MV-4-11 (cell line): ENCODE data around the gene DYNLRB1.
"Not testable (repeated sequence)": the region's sequence is repeated elsewhere in the genome, so short reads cannot be mapped to it uniquely, and the experiment has no call there.

Experiments
- DNase-seq: peaks from one replicate; lab custom pipeline; 2025; lab: John Stamatoyannopoulos, UW

DYNLRB1 gene

DNA sequence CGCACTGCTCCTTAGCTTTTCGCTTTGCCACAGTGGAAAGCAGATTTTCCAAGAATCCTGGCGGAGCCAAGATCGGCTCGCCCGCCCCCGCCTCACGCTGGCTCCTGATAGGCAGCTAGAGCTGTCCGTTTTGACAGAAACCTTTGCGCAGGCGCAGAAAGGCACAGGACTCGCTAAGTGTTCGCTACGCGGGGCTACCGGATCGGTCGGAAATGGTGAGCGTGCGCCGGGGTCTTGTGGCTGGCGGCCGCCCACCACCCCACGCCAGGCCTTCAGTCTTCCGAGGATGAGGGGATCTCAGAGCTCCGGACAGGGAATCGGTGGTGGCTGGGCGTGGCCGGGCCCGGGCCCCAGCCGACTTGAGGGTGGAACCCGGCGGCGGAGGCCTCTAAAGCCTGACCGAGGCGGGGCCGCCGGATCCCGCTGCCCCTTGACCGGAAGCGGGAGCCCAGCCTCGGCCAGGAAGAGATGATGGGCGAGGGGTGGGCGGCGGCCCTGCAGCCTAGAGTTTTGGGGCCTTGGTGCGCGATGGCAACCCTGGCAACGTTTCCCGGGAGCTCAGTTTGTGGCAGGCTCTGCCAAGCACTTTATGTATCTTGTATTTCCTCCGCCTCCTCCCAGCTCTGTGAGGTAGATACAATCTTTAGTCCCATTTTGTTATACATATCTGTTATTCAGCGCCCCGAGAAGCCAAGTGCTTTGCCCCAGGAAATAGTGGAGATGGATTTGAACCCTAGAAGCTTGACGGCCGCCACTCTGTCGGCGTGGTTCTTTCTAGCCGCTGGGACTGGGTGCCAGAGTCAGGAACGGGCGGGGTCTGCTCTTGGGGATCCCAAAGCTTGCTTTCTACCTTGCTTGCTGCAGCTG lies at the start of gene DYNLRB1:
Gene DYNLRB1, plus strand, starts transcription at position 176 of the 867 bp plus-strand sequence. Its CDS starts 37 bp downstream, at position 213.
- DNase-seq, result peak; percentile 88

DNA sequence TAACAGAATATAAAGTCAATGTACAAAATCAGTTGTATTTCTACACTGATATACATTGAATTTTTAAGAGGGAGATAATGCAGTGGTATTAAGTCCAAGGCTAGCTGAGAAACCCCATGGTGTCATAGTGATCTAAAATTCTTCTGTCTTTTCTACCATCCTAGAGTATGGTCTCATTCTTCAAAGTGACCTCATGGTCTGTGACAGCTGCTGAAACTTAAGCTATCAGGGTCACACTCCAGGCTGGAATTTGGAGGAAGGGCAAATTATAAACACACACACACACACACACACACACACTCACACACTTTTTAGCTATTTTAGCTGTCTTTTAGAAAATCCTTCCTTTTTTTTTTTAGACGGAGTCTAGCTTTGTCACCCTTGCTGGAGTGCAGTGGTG lies 47.3 kb upstream of the DYNLRB1 start:
- no peak for DNase-seq

DNA sequence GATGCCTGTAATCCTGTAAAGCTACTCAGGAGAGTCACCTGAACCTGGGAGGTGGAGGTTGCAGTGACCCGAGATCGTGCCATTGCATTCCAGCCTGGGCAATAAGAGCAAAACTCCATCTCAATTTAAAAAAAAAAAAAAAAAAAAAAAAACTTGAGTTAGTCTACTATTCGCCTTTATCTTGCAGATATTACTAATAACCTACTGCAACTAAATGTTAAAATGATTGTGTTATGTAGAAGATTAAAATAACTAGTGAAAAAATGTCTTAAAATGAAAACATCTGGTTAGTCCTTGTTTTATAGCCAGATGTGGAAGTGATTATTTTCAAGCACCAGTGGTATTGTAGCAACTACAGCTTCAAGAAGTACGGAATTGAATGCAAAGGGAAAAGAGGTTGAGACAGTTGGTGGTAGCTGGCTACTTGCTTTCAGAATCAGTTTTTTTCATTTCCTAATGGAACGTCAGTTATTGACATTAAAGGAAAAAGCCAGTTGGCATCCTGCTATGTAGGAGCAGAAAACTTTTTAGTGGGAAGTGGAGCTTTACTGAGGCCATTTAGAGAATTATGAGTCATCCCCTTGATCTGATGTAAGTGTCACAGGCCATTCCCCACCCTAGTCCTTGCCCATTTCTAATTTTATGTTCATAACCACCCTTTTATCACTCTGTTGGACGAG lies 43.8 kb upstream of the DYNLRB1 start:
- DNase-seq, result peak; percentile 73

DNA sequence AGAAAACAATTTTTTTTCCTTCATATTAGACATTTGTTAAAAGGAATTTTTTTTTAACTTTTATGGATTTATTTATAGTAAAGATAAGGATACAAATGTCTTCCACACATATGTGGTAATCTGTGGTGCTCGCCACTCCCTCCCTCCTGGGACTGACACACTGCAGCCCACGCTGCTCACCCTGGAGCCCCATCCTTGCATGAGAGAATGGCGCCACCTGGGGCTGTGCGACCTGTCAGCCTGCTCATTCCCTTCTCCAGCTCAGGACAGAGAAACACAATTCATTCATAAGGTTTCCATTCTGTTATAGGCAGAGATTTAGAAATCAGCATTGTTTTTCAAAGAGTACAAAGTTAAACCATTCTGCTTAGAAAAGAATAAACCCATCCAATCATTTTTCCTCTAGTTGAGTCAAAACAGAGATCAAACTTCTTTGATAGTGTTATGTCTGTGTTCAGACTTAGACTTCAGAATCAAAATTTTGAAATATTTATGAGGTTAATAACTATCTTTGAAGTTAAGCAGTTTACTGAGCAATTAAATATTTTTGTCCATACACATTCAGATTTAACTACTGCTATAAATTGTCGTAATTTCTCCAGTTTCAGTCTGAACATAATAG lies 42.8 kb upstream of the DYNLRB1 start:
- peak; percentile 14 for DNase-seq

DNA sequence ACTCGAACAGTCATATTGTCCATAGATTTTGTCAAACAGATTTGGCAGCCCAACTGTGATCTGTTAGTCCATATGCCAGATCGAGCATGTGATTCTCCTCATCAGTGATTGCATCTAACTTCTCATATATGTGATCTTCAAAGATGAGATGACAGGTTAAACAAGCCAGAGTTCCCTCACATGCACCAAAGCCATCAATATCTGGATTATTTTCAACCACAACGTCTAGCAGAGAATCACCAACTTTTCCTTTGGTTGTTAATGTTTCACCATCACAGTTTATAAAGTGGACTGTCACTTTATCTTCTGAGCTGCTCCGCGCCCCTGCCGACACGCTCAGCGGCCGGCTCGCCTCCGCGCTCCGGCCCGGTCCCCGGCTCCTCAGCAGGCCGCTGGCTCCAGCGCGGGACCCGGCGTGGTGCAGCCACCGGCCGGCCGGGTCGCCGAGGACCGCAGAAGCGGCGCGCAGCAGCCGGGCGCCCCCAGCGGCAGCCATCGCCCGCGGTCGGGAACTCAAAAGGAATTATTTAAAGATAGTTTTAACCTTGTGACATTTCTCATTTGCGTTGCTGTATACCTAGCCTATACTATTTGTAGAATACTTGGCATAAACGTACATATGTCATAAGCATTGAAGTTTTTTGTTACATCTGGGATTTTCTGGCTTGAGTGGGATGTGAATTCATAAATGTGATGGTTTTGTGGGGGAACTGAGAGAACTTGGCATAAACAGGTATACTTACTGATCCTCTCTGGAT lies 40.1 kb upstream of the DYNLRB1 start:
- DNase-seq, result no peak

DNA sequence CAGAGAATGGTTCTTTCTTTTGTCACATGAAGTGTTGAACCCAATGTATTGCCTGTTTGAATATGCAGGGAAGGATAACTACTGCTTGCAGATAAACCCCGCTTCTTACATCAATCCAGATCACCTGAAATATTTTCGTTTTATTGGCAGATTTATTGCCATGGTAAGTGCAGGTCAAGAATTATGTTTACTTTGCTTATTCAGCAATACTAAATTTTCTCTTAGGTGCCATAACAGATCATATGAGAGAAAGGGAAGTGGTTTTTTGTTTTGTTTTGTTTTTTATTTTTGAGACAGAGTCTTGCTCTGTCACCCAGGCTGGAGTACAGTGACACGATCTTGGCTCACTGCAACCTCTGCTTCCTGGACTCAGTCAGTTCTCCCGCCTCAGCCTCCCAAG lies 36.6 kb upstream of the DYNLRB1 start:
- peak; percentile 35 for DNase-seq

DNA sequence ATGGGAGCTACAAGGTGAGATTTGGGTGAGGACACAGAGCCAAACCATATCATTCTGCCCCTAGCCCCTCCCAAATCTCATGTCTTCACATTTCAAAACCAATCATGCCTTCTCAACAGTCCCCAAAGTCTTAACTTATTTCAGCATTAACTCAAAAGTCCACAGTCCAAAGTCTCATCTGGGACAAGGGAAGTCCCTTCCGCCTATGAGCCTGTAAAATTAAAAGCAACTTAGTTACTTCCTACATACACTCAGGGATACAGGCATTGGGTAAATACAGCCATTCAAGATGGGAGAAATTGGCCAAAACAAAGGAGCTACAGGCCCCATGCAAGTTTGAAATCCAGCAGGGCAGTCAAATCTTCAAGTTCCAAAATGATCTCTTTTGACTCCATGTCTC lies 34.1 kb upstream of the DYNLRB1 start:
- DNase-seq, result not testable (repeated sequence)

DNA sequence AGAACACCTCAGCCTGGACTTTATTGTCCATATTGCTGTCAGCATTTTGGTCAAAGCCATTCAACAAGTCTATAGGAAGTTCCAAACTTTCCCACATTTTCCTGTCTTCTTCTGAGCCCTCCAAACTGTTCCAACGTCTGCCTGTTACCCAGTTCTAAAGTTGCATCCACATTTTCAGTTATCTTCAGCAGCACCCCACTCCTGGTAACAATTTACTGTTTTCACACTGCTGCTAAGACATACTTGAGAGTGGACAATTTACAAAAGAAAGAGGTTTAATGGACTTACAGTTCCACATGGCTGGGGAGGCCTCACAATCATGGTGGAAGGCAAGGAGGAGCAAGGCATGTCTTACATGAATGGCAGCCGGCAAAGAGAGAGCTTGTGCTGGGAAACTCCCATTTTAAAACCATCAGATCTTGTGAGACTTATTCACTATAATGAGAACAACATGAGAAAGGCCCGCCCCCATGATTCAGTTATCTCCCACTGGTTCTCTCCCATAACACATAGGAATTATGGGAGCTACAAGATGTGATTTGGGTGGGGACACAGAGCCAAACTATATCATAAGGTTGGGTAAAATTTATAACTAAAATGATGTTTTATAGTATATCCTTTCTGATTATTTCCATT lies 32.5 kb upstream of the DYNLRB1 start:
- not testable (repeated sequence) for DNase-seq

DNA sequence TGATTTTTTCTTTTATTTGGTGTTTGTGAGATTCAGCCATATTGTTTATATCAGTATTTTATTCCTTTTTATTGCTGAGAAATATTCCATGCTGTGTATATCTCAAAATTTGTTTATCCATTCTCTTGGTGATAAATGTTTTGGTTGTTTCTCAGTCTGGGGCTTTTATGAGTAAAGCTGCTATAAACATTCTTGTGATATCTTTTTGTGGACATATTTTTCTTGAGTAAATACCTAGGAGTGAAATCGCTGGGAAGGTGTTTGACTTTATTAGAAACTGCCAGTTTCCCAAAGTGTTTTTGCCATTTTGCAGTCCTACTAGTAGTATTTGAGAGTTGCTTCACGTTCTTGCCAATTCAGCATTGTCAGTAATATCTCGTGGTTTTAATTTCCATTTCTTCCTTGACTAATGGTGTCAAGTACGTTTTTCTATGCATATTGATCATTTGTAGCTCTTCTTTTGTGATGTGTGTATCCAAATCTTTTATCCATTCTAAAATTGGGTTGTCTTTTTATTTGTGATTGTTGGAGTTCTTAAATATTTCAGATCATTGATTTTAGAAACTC lies 31.1 kb upstream of the DYNLRB1 start:
- DNase-seq, result no peak

DNA sequence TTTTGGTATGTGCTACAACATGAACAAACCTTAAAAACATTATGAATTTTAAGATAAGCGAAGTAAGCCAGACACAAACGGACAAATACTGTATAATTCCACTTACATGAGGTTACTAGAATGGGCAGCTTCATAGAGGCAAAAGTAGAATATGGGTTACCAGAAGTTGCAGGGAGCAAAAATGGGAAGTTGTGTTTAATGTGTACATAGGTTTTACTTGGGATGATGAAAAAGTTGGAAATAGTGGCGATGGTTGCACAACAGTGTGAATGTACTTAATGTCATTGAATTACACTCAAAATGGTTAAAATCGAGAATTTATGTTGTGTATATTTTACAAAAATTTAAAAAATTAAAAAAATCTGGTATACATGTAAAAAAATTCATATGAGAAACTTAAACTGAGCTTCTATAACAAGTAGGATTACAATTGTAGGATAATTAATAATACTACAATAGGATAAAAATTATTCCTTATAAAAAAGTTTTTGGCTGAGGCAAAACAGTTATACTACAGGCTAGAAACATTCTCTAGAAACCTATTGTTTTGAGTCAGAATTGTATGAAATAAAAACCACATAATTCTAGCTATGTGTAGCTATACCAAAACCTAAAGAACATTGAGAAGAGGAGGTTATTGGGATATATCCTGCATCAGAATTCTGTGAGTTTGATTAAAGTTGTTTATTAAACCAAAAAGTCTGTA lies 24.8 kb upstream of the DYNLRB1 start:
- peak; percentile 56 for DNase-seq

DNA sequence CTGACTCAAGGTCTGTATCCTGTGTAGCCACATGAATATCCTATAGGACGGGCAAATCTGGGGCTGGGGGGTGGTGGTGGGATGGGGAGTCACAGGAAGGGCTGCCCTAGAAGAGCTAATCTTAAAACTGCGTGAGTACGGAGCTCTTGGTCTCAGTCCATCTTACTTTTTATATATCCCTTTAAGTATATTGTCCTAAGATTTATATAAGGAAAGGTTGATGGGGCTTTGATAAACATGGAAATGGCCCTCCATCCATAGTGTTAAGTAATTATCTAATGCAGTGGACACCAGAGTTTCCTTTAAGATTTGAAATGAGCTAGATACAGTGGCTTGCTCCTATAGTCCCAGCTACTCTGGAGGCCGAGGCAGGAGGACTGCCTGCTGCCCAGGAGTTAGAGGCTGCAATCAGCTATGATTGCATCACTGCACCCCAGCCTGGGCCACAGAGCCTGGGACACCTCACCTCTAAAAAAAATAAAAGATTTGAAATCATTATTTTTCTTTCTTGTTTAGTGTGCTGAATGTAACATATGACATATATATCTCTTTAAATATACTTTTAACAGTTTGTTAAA lies 24.2 kb upstream of the DYNLRB1 start:
- DNase-seq, result no peak

DNA sequence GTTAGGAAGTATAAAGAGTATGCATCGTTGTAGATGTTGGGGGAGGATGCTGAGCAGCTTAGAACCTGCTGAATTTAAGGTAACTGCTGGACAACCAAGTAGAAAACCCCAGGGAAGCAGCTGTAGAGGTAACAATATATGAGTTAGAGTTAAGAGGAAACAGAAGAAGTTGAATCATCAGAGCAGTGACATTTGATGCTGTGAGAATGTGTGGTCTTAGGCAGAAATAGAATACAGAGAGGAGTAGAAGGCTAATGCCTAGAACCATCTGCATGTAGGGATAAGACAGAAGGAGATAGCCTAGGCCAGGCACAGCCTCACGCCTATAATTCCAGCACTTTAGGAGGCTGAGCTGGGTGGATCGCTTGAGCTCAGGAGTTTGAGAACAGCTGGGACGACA lies 22.6 kb upstream of the DYNLRB1 start:
- no peak for DNase-seq

DNA sequence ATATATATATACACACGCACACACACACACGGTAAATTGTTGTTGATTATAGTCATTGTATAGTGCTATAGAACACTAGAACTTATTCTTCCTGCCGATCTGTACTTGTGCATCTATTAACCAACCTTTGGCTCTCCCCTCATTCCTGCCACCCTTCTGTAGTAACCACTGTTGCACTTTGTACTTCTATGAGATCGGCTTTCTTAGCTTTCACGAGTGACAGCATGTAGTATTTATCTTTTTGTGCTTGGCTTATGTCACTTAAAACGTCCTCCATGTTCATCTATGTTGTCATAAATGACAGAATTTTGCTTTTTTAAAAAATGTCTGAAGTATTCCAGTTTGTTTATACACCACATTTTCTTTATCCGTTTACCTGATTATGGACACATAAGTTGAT lies 20.9 kb upstream of the DYNLRB1 start:
- DNase-seq, result no peak

DNA sequence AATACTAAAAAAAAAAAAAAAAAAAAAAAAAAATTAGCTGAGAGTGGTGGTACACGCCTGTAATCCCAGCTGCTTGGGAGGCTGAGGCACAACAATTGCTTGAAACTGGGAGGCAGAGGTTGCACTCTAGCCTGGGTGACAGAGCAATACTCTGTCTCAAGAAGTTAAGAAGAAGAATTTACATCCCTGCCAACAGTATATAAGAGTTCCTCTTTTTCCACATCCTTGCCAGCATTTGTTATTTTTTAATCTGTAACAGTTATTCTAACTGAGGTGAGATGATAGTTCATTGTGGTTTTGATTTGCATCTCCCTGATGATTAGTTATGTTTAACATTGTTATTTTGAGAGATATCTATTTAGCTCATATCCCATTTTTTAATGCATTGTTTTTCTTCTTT lies 20.3 kb upstream of the DYNLRB1 start:
- DNase-seq, result peak; percentile 20

DNA sequence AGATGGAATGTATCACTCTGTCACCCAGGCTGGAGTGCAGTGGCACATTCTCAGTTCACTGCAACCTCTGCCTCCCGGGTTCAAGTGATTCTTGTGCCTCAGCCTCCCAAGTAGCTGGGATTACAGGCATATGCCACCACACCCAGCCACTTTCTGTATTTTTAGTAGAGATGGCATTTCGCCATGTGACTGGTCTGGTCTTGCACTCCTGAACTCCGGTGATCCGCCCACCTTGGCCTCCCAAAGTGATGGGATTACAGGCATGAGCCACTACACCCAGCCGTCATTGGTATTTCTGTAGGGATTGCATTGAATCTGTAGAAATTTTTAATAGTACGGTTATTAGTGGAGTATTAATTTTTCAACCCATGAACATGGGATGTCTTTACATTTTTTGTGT lies 18.6 kb upstream of the DYNLRB1 start:
- not testable (repeated sequence) for DNase-seq

DNA sequence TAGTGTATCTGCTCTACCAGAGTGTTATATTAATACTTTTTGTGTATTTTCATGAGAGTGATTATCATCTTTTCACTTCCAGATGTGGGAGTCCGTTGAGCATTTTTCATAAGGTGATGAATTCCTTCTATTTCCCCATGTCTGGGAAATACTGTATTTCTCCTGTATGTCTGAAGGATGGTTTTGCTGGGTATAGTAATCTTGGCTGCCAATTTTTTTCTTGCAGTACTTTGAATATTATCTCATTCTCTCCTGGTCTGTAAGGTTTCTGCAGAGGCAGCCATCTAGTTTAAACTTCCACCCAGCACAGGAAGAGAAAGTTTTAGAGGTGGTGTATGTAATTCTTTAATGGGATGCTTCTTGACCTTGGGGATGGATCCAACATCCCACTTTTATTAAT lies 15.4 kb upstream of the DYNLRB1 start:
- no peak for DNase-seq

DNA sequence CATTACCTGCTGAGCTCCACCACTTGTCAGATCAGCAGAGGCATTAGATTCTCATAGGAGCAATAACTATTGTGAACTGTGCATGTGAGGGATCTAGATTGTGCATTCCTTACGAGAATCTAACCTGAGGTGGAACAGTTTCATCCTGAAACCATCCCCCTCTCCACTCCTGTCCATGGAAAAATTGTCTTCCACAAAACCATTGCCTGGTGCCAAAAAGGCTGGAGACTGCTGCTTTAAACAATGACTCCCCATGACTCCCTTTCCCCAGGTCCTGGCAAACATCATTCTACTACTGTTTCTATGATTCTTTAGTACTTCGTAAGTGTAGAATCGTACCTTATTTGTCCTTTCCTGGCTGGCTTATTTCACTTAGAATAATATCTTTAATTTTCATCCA lies 9.7 kb upstream of the DYNLRB1 start:
- DNase-seq, result no peak

DNA sequence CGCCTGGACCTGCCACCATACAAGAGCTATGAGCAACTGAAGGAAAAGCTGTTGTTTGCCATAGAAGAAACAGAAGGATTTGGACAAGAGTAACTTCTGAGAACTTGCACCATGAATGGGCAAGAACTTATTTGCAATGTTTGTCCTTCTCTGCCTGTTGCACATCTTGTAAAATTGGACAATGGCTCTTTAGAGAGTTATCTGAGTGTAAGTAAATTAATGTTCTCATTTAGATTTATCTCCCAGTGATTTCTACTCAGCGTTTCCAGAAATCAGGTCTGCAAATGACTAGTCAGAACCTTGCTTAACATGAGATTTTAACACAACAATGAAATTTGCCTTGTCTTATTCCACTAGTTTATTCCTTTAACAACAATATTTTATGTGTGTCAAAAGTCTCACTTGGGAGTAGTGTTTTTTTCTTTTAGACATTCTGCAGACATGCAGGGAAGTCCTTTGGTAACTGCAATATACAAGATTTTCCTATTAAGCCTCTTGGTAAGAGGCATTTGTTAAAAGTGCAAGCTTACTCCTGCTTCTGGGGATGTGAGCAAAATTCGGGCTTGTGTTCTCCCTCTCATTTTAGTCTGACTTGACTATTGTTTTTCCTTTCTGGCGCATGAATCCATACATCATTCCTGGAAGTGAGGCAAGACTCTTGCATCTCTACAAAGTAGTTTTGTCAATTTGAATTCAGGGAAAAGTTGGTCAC lies 8.4 kb upstream of the DYNLRB1 start:
- DNase-seq, result no peak

DNA sequence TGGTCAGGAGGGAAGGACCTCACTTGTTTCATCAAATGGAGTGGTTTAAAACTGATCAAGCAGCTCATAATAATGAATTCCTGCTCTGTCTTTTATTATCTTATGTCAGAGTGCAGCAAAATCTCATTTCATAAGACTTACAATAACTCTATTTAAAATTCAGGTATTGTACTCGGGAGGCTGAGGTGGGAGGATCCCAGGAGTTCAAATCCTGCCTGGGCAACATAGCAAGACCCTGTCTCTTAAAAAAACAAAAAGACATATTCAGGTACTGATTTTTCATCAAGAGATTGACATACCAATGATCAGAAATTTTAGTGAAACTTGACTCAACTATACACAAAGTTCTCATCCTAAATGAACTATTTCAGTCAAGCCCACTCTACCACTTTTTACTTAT lies 5.6 kb upstream of the DYNLRB1 start:
- no peak for DNase-seq

DNA sequence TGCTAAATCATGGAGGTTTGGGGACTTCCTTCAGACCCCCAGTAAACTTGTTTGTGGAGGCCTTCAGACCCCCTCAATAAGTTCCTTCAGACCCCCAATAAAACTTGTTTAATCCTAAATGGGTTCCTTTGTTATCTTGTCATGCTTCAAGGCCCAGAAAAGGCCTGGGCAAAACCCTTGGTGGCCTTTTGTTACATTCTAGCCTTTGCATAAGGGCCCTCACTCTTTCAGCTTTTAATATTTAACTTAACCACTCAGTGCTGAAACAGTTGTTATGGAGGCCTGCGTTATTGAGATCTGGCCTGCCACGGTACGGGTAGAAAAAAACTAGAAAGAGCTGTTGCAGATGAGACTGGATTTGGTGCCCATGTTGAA lies 4.3 kb upstream of the DYNLRB1 start:
- no peak for DNase-seq
